IMR-90 (cell line): ENCODE data around the gene RARB. TPM values are rescaled to one million over a fixed set of nuclear protein-coding genes. Genes with fewer than 3 reads are reported as not detected.

Experiments
- ATAC-seq: fragments of 200-7000 bp; cut with Tn5 transposase; 2 replicates; pipeline ENCODE4 v1.9.1; 2020; ENCODE audit warnings: low read depth, mild to moderate bottlenecking, moderate library complexity
- BruUV-seq: library from RNA; stranded (reverse); fragments of 400-500 nt; replicated peaks from 2 replicates; lab custom pipeline; 2021; lab: Mats Ljungman, UMichigan
- CTCF ChIA-PET: fragments of 300-600 bp; formaldehyde crosslinking; extraction: SDS; loops from one replicate; lab custom pipeline; 2021; ENCODE audit warnings: antibody characterized with exemption; lab: Yijun Ruan, JAX
- POLR2A ChIA-PET: fragments of 300-600 bp; sonication (Branson Sonifier 250); formaldehyde crosslinking; loops from one replicate; lab custom pipeline; 2022; ENCODE audit warnings: antibody characterized with exemption; ENCODE audit not compliant: unreplicated experiment; lab: Charles Lee
- DNase-seq: peaks from one replicate; pipeline ENCODE4 v3.0.0; 2013
- H2AFZ ChIP-seq: replicated peaks from 2 replicates; pipeline ENCODE3; 2013; ENCODE audit warnings: low read length, mild to moderate bottlenecking; ENCODE audit not compliant: poor library complexity
- H2AK5ac ChIP-seq: 2 replicates; pipeline ENCODE4 v1.6.1; 2013; ENCODE audit warnings: low read depth, low read length, inconsistent platforms
- H2AK9ac ChIP-seq: replicated peaks from 2 replicates; pipeline ENCODE3; 2013; ENCODE audit warnings: mild to moderate bottlenecking, low read depth, low read length, moderate library complexity; ENCODE audit not compliant: poor library complexity
- H2BK120ac ChIP-seq: 2 replicates; pipeline ENCODE4 v1.6.1; 2013; ENCODE audit warnings: low read depth, low read length, inconsistent platforms
- H2BK15ac ChIP-seq: 3 replicates; pipeline ENCODE4 v1.6.1; 2013; ENCODE audit warnings: low read depth, low read length, inconsistent platforms
- H2BK20ac ChIP-seq: 2 replicates; pipeline ENCODE4 v1.6.1; 2013; ENCODE audit warnings: low read depth, mild to moderate bottlenecking, inconsistent platforms, low read length, moderate library complexity
- H2BK5ac ChIP-seq: 2 replicates; pipeline ENCODE4 v1.6.1; 2013; ENCODE audit warnings: mild to moderate bottlenecking, low read depth, low read length, inconsistent platforms; ENCODE audit not compliant: poor library complexity, severe bottlenecking
- H3K14ac ChIP-seq: replicated peaks from 2 replicates; pipeline ENCODE4 v1.6.1; 2013; ENCODE audit warnings: low read depth, low read length, inconsistent platforms
- H3K18ac ChIP-seq: 2 replicates; pipeline ENCODE4 v1.6.1; 2013; ENCODE audit warnings: low read depth, low read length, control low read depth
- H3K23ac ChIP-seq: 2 replicates; pipeline ENCODE4 v1.6.1; 2013; ENCODE audit warnings: low read depth, low read length, inconsistent platforms
- H3K27ac ChIP-seq: 2 replicates; pipeline ENCODE4 v1.5.1; 2013; ENCODE audit warnings: mild to moderate bottlenecking, control low read depth, low read length; ENCODE audit not compliant: insufficient read depth
- H3K27me3 ChIP-seq: 2 replicates; pipeline ENCODE4 v1.6.1; 2013; ENCODE audit warnings: low read length; ENCODE audit not compliant: control insufficient read depth, insufficient read depth
- H3K36me3 ChIP-seq: 2 replicates; pipeline ENCODE4 v1.6.1; 2013; ENCODE audit warnings: low read length, mixed read lengths; ENCODE audit not compliant: control insufficient read depth, insufficient read depth
- H3K4ac ChIP-seq: 2 replicates; pipeline ENCODE4 v1.6.1; 2013; ENCODE audit warnings: low read depth, low read length, inconsistent platforms
- H3K4me1 ChIP-seq: 2 replicates; pipeline ENCODE4 v1.6.1; 2013; ENCODE audit warnings: low read length, mixed read lengths; ENCODE audit not compliant: control insufficient read depth, insufficient read depth
- H3K4me2 ChIP-seq: 2 replicates; pipeline ENCODE4 v1.6.1; 2013; ENCODE audit warnings: low read depth, mild to moderate bottlenecking, control low read depth, low read length, moderate library complexity
- H3K4me3 ChIP-seq: 2 replicates; pipeline ENCODE4 v1.5.1; 2013; ENCODE audit warnings: low read depth, mild to moderate bottlenecking, control low read depth, low read length, moderate library complexity; ENCODE audit not compliant: insufficient read depth
- H3K56ac ChIP-seq: 2 replicates; pipeline ENCODE4 v1.6.1; 2013; ENCODE audit warnings: low read length, inconsistent platforms; ENCODE audit not compliant: insufficient read depth; ENCODE audit errors: extremely low read depth
- H3K79me1 ChIP-seq, 2 experiments: 2 replicates each; pipeline ENCODE4 v1.6.1; 2013; ENCODE audit warnings: low read length in 2 of 2, inconsistent platforms in 1 of 2, low read depth in 1 of 2
- H3K9ac ChIP-seq: 2 replicates; pipeline ENCODE4 v1.6.1; 2013; ENCODE audit warnings: low read depth, low read length, control low read depth
- H3K9me1 ChIP-seq: 2 replicates; pipeline ENCODE4 v1.6.1; 2013; ENCODE audit warnings: low read length, inconsistent platforms; ENCODE audit not compliant: insufficient read depth
- H3K9me3 ChIP-seq: 2 replicates; pipeline ENCODE4 v1.6.1; 2013; ENCODE audit warnings: low read length; ENCODE audit not compliant: control insufficient read depth, insufficient read depth
- H4K20me1 ChIP-seq: 2 replicates; pipeline ENCODE4 v1.6.1; 2013; ENCODE audit warnings: low read length, inconsistent platforms; ENCODE audit not compliant: insufficient read depth
- H4K5ac ChIP-seq: 2 replicates; pipeline ENCODE4 v1.6.1; 2013; ENCODE audit warnings: mild to moderate bottlenecking, low read depth, low read length, control low read depth
- H4K8ac ChIP-seq, 2 experiments: 2 replicates each; pipeline ENCODE4 v1.6.1; 2013; ENCODE audit warnings: low read depth in 2 of 2, low read length in 2 of 2, control low read depth in 1 of 2, inconsistent platforms in 1 of 2
- H4K91ac ChIP-seq: 2 replicates; pipeline ENCODE4 v1.6.1; 2013; ENCODE audit warnings: low read depth, low read length, inconsistent platforms; ENCODE audit not compliant: insufficient read depth
- BHLHE40 ChIP-seq: fragments of 150-350 bp; IDR thresholded peaks from 2 replicates; pipeline ENCODE4 v1.6.1; 2016; ENCODE audit warnings: mild to moderate bottlenecking, low read depth, low read length
- MXI1 ChIP-seq: IDR thresholded peaks from 2 replicates; pipeline ENCODE4 v1.6.1; 2012; ENCODE audit warnings: low read depth, mild to moderate bottlenecking, low read length, moderate library complexity, borderline replicate concordance
- RFX5 ChIP-seq: IDR thresholded peaks from 2 replicates; pipeline ENCODE4 v1.8.0; 2012; ENCODE audit warnings: low read depth, mild to moderate bottlenecking, low read length, moderate library complexity
- WGBS, 2 experiments: methylation state at CpG; one replicate each; pipeline versions ENCODE4 v1.1.5 to v1.1.7; 2013; ENCODE audit warnings: missing lambda C conversion rate in 2 of 2; ENCODE audit not compliant: insufficient read length in 1 of 2; ENCODE audit errors: extremely low coverage in 2 of 2; 5-methylcytosine and 5-hydroxymethylcytosine counted together
- dilution Hi-C: fragments of 300-500 bp; cut with HindIII; formaldehyde crosslinking; loops from one replicate; pipeline ENCODE4 v1.14.3; 2018; ENCODE audit warnings: low sequenced_read_pairs; ENCODE audit not compliant: unreplicated experiment
- in situ Hi-C: fragments of 300-500 bp; cut with MboI; formaldehyde crosslinking; loops from 3 replicates; pipeline ENCODE4 v1.14.3; 2019; ENCODE audit warnings: low sequenced_read_pairs, inconsistent platforms, mixed read lengths
- intact Hi-C: fragments of 100-400 bp; cut with micrococcal nuclease; formaldehyde crosslinking; loops from 2 replicates; pipeline ENCODE4 v1.10.0; 2022
- polyA plus RNA-seq, 3 experiments: library from polyadenylated mRNA; depleted of rRNA; stranded (reverse); fragments of >200 nt; gene quantifications; 2 replicates each; pipeline ENCODE4 v1.2.3, GENCODE V29; 2012; ENCODE audit warnings: low replicate concordance in 1 of 3
- total RNA-seq: library from RNA; depleted of rRNA; stranded (reverse); fragments of >200 nt; gene quantifications from 2 replicates; pipeline ENCODE4 v1.2.3, GENCODE V29; 2012
- TF ChIP-seq, protein P1 (sequence below): fragments of 150-350 bp; IDR thresholded peaks from 2 replicates; pipeline ENCODE4 v1.6.1; 2017; ENCODE audit warnings: mild to moderate bottlenecking, antibody characterized with exemption, low read length, low read depth
- TF ChIP-seq, protein P2 (sequence below): conservative IDR thresholded peaks from 2 replicates; pipeline ENCODE4 v1.5.1; 2012; ENCODE audit warnings: mild to moderate bottlenecking, low read depth, low read length, improper control_type of control experiment

The RARB gene
- total and polyA plus RNA-seq, 2 of the 4 experiments (the other 2 are of a cell fraction): 0.53 to 1.4 TPM

DNA sequence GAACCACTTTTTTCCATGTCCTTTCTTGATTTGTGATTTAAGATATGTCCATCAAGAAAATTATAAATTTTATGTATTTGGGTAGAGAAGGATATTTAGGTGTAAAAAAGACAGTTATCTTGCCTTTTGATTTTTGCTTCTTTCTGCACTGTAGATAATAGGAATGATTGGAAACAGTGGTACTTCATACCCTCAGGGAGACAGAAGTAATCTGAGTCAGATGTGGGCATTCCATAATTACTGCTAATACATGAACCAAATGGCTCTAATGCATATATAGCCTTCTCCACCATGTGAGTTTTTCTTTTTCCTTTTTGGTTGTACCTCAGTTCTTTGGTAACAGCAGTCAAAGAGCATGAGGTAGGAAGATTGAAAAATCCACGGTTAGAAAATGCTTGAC, 67.2 kb downstream of the RARB start:
- H4K8ac ChIP-seq: no peak overlapping the region
- H3K18ac ChIP-seq: no peak overlapping the region
- no peak overlapping the region for H3K56ac ChIP-seq
- ATAC-seq (no peak), DNase-seq (no peak)
- H3K27ac ChIP-seq: no peak overlapping the region
- no peak overlapping the region for H3K14ac ChIP-seq
- dilution Hi-C loops: no loop called here
- no peak overlapping the region for H3K23ac ChIP-seq
- no peak overlapping the region for H4K5ac ChIP-seq
- no peak overlapping the region for H3K9ac ChIP-seq
- no TSS peak for BruUV-seq
- no peaks in the 10 kb centered on the region for H3K9me1 ChIP-seq
- peaks cover 3% of the 10 kb centered on the region for H3K9me3 ChIP-seq
- H2AK5ac ChIP-seq: no peak overlapping the region
- H4K91ac ChIP-seq: no peak overlapping the region
- no peak overlapping the region for H2AK9ac ChIP-seq
- no peaks in the 10 kb centered on the region for H4K20me1 ChIP-seq
- CTCF ChIA-PET: no interaction called here
- H3K4me3 ChIP-seq: no peak overlapping the region
- intact Hi-C loops: no loop called here
- POLR2A ChIA-PET: no interaction called here
- H3K4me2 ChIP-seq: no peak overlapping the region
- TF ChIP-seq BHLHE40: no peak
- no peak for TF ChIP-seq RFX5
- TF ChIP-seq, protein P1, sequence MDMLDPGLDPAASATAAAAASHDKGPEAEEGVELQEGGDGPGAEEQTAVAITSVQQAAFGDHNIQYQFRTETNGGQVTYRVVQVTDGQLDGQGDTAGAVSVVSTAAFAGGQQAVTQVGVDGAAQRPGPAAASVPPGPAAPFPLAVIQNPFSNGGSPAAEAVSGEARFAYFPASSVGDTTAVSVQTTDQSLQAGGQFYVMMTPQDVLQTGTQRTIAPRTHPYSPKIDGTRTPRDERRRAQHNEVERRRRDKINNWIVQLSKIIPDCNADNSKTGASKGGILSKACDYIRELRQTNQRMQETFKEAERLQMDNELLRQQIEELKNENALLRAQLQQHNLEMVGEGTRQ: no peak
- TF ChIP-seq, protein P2, sequence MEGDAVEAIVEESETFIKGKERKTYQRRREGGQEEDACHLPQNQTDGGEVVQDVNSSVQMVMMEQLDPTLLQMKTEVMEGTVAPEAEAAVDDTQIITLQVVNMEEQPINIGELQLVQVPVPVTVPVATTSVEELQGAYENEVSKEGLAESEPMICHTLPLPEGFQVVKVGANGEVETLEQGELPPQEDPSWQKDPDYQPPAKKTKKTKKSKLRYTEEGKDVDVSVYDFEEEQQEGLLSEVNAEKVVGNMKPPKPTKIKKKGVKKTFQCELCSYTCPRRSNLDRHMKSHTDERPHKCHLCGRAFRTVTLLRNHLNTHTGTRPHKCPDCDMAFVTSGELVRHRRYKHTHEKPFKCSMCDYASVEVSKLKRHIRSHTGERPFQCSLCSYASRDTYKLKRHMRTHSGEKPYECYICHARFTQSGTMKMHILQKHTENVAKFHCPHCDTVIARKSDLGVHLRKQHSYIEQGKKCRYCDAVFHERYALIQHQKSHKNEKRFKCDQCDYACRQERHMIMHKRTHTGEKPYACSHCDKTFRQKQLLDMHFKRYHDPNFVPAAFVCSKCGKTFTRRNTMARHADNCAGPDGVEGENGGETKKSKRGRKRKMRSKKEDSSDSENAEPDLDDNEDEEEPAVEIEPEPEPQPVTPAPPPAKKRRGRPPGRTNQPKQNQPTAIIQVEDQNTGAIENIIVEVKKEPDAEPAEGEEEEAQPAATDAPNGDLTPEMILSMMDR: no peak
- TF ChIP-seq MXI1: no peak
- no peaks in the 10 kb centered on the region for H3K36me3 ChIP-seq
- no peak overlapping the region for H2BK5ac ChIP-seq
- no peak overlapping the region for H3K4ac ChIP-seq
- no CpG with 5 or more reads among the region's 1 CpG for WGBS, 2 experiments
- H2AFZ ChIP-seq: no peak overlapping the region
- no peaks in the 10 kb centered on the region for H3K27me3 ChIP-seq
- H2BK20ac ChIP-seq: no peak overlapping the region
- H2BK120ac ChIP-seq: no peak overlapping the region
- H2BK15ac ChIP-seq: no peak overlapping the region
- H3K4me1 ChIP-seq: no peaks in the 10 kb centered on the region
- in situ Hi-C loops: no loop called here
- no peaks in the 10 kb centered on the region for H3K79me1 ChIP-seq
